Right lobe of liver (tissue), 6 donors: ENCODE measurements around the gene UNC93A. TPM values are rescaled to one million over a fixed set of nuclear protein-coding genes. Genes with fewer than 3 reads are reported as not detected.
"Not testable (repeated sequence)": the region's sequence is repeated elsewhere in the genome, so short reads cannot be mapped to it uniquely, and the experiment has no call there.

Source experiments
- ATAC-seq, 4 donors: fragments of 200-7000 bp; cut with Tn5 transposase; one replicate each; pipeline ENCODE4 v1.9.1; 2020; ENCODE audit warnings: mild to moderate bottlenecking in 4 of 4, moderate library complexity in 4 of 4
- DNase-seq, 3 donors: peaks; one replicate each; pipeline ENCODE4 v3.0.0-alpha.2; 2020
- H3K27ac ChIP-seq, 3 donors: fragments of 200-600 bp; one replicate each; pipeline ENCODE4 v1.8.0; 2022
- H3K27me3 ChIP-seq, 2 donors: fragments of 200-600 bp; one replicate each; pipeline ENCODE4 v1.8.0; 2022
- H3K36me3 ChIP-seq, 4 donors: fragments of 200-600 bp; sonication (generic) in 1 of 4; one replicate each; pipeline versions ENCODE4 v1.5.1 to v1.8.0; 2017 to 2022; ENCODE audit warnings: control low read depth in 1 of 4
- H3K4me1 ChIP-seq, 4 donors: fragments of 200-600 bp; sonication (generic) in 1 of 4; one replicate each; pipeline versions ENCODE4 v1.5.1 to v1.8.0; 2017 to 2022; ENCODE audit warnings: control low read depth in 1 of 4
- H3K4me3 ChIP-seq, 3 donors: fragments of 200-600 bp; one replicate each; pipeline ENCODE4 v1.8.0; 2022
- H3K9me3 ChIP-seq, 4 donors: fragments of 200-600 bp; sonication (generic) in 1 of 4; one replicate each; pipeline versions ENCODE4 v1.5.1 to v1.8.0; 2017 to 2022; ENCODE audit warnings: control low read depth in 1 of 4
- CTCF ChIP-seq, 4 donors: fragments of 200-600 bp in 3 of 4; fragments of 450-650 bp in 1 of 4; IDR thresholded peaks; one replicate each; pipeline versions ENCODE4 v1.5.1 to v1.8.0; 2016 to 2022; ENCODE audit warnings: antibody characterized with exemption in 4 of 4, mild to moderate bottlenecking in 2 of 4
- POLR2A ChIP-seq: fragments of 450-650 bp; IDR thresholded peaks from one replicate; pipeline ENCODE4 v1.6.1; 2017; ENCODE audit warnings: antibody characterized with exemption, mild to moderate bottlenecking
- WGBS: methylation state at CpG from one replicate; pipeline ENCODE4 v1.1.6; 2018; ENCODE audit warnings: low coverage, low lambda C conversion rate; ENCODE audit not compliant: insufficient coverage; ENCODE audit errors: missing lambda C conversion rate; 5-methylcytosine and 5-hydroxymethylcytosine counted together
- intact Hi-C, 2 donors: fragments of 100-400 bp; cut with DNase I; formaldehyde crosslinking; loops; one replicate each; pipeline versions ENCODE4 v1.11.2 to v1.14.1; 2022
- total RNA-seq, 6 experiments: library from RNA; depleted of rRNA in 2 of 6; stranded (reverse); fragments of >200 nt in 2 of 6; fragmentation: NEBNext Ultra II Directional in 3 of 6; extraction: Animal tissue kit (Norgen Biotek cat#: 25700) in 3 of 6; gene quantifications; one replicate each; pipeline versions ENCODE4 v1.1.0 to v1.2.4, GENCODE V29; 2016 to 2023
- donor health status: DM: no; HTN: yes; CAD: no.
- donor health status: DM: no; HTN: no; CAD: no.
- donor health status: DM: no; HTN: no; CAD: no.
- donor health status: DM: no; HTN: yes; CAD: no.
- donor health status: DM: no; HTN: yes; CAD: no.

UNC93A gene
- total RNA-seq, 6 experiments from 2014 or later, result 1.4 to 15.8 (median 4.9) TPM

DNA sequence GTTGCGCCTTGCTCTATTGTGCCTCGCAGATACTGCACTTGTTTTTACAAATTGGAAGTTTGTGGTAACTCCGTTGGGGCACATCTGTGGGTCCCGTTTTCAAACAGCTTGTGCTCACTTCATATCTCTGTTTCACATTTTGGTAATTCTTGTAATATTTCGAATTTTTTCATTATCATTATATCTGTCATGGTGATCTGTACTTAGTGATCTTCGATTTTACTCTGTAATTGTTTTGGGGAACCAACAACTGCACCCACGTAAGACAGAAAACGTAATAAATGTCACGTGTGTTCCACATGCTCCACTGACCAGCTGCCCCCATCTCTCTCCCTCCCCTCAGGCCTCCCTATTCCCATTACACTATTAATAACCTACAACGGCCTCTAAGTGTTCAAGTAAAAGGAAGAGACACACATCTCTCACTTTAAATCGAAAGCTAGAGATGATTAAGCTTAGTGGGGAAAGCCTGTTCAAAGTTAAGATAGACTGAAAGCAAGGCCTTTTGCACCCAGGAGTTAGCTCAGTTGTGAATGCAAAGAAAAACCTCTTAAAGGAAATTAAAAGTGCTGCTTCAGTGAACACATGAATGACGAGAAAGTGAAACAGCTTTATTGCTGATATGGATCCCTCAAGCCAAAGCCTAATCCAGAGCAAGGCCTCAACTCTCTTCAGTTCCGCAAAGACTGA lies 60.7 kb downstream of the UNC93A start:
- H3K36me3 ChIP-seq, result no peaks in the 10 kb centered on the region
- no peak for DNase-seq
- peak overlapping the region in 2 of 3 donors; percentile 86 for H3K27ac ChIP-seq
- intact Hi-C loops, result no loop called here
- ATAC-seq, result no peak
- TF ChIP-seq CTCF (IDR thresholded peaks at IDR 0.05), result no peak
- no peak for TF ChIP-seq POLR2A
- no peaks in the 10 kb centered on the region for H3K27me3 ChIP-seq
- H3K4me1 ChIP-seq, result peaks cover 0 to 21% (median 4%) of the 10 kb centered on the region in 4 donors
- H3K9me3 ChIP-seq, result no peaks in the 10 kb centered on the region
- 43% methylated on average over 12 of the region's 13 CpGs for WGBS
- no peak overlapping the region for H3K4me3 ChIP-seq

DNA sequence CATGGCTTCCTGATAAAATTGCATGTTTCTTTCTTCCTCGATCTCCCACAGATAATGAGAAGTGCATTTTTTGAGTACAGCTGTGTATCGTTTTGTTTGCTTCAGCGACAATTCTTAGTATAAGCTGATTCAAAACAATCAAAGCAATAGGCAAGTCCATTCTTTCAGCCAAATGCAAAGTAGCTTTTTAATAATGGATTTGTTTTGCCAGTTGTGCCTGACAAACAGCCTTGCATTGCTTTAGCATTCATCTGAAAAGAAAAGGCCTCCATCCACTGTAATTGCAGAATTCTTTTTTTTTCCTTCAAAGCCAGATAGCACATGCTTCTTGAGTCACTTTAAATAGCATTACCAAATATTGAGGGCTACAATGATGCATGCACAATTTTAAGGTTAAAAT lies 65.8 kb downstream of the UNC93A start:
- no peak overlapping the region for H3K4me3 ChIP-seq
- DNase-seq (no peak), ATAC-seq (no peak)
- H3K9me3 ChIP-seq, result no peaks in the 10 kb centered on the region
- H3K4me1 ChIP-seq, result no peaks in the 10 kb centered on the region
- TF ChIP-seq CTCF (IDR thresholded peaks at IDR 0.05) (no peak), POLR2A (no peak)
- no peaks in the 10 kb centered on the region for H3K36me3 ChIP-seq
- no peak overlapping the region for H3K27ac ChIP-seq
- 86% methylated on average over 3 of the region's 3 CpGs for WGBS
- H3K27me3 ChIP-seq, result no peaks in the 10 kb centered on the region
- intact Hi-C loops, result no loop called here

DNA sequence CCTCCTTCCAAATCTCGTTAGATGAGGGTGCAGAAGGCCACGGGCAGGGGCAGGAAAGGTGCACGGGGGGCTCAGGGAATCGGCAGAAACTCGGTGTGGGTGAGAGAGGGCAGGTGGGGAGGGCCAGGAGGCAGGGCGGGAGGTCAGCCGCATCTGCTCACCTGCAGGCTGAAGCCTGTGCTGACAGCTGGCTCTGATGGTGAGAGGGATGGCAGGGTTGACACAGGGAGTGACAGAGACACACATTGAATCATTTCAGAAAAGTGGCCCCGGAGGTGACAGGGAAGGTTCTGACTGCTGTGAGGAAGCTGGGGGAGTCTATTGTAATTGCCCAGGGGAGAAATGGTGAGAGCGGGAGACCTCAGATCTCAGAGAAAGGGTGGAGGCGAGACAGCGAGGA lies 67.3 kb downstream of the UNC93A start:
- ATAC-seq, H3K27me3 ChIP-seq, H3K4me1 ChIP-seq, H3K27ac ChIP-seq, H3K4me3 ChIP-seq, DNase-seq, H3K36me3 ChIP-seq, intact Hi-C loops, H3K9me3 ChIP-seq: not testable (repeated sequence)
- 60% methylated on average over 1 of the region's 11 CpGs for WGBS

- DNase-seq, H3K36me3 ChIP-seq, ATAC-seq, intact Hi-C loops, H3K4me3 ChIP-seq, H3K27me3 ChIP-seq, H3K27ac ChIP-seq, H3K4me1 ChIP-seq, H3K9me3 ChIP-seq: not testable (repeated sequence)
- 83% methylated on average over 1 of the region's 1 CpG for WGBS
Observed at GRCh38 chr6:167361170-167361569, 70.1 kb downstream of the UNC93A start.

Other genes starting within 250 kb of the UNC93A start
- gene CCR6, start 168.2 kb upstream of the UNC93A start, total RNA-seq, result under 1 TPM in 3 of 6 experiments, not detected in 3; 0.06 to 0.58 (median 0.12) TPM
- not detected for gene GPR31, start 133.3 kb upstream of the UNC93A start, total RNA-seq
- not detected for gene TTLL2, start 33.8 kb downstream of the UNC93A start, total RNA-seq